NCI-H2227 (cell line): Measurements from ENCODE around the gene WIZ.
A peak's percentile ranks its signal among the peaks of the same experiment; 100 is the strongest.

Experiments used
- DNase-seq: peaks from one replicate; lab custom pipeline; 2025; ENCODE audit not compliant: unreplicated experiment; lab: John Stamatoyannopoulos, UW

The WIZ gene

DNA sequence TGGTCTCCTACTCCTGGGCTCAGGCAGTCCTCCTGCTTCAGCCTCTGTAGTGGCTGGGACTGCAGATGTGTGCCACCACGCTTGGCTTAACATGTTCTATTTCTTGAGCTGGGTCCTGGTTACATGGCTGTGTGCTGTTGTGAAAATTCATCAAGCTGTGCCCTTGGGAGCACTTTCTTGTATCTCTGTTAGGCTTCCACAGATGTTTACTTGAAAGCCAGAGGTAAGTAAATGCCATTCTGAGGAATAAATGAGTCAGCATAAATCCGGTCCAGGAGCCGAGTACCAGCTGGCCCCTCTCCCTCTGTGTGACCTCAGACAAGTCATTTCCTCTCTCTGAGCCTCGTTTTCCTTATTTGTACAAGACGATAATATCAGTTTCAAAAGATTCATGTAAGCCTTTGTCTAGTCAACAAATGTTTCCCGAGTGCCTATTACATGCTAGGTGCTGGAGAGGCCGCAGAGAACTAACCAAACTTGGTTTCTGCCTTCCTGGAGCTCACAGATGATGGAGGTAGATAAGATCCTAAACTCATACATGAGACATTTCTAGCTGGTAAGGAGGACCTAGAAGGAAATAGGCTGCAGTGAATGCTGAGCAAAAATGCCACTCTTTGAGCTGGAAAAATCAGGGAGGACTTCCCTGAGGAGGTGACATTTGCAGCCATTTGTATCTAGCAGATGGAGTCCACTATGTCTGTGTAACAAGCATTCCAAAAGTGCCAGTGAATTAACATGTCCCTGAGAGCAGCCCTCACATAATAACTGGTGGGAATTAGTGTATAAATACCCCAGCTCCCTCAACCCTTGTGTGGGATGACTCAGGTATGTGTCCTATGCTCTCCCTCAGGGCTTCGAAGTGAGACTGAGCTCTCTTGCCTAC lies 17.3 kb upstream of the WIZ start:
- DNase-seq = no peak

DNA sequence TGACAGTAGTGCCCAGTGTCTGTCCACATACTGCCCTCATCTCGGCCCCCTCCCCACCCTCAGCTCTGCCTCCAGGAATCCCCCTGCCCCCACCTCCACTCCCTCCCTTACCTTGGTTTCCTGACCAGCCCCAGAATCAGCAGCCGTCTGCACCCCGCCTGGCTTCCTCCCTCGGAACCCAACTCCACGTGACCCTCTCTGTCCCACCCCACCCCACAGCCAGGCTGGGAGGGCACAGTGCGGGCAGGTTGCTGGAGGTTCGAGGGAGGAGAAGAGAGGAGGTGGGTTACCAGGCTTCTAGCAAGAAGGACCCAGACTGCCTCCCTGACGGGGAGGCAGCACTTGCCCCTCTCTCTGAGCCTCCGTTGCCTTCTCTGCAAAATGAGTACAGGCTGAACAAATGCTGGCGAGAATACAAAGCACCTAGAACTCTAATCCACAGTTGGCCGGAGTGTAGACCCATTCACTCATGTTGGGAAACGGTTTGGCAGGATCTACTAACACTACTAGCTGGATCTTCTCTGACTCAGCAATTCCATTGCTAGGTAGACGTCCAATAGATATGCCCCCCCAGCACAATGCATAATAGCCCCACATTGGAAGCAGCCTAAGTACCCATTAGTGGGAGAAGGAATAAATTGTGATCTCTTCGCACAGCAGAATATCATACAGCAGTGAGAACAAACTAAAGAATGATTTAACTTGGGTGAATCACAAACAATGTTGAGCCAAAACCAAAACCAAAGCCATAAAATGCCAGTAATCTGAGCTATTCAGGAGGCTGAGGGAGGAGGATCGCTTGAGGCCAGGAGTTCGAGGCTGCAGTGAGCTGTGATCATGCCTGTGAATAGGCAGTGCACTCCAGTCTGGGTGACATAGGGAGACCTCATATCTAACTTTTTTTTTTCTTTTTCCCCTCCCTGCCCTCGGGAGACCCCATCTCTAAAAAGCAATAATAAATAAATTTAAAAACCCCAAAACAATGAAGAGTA lies 14.9 kb upstream of the WIZ start, which contains the start of gene RASAL3:
RASAL3 (minus strand) TSS at position 151 of the 992 bp plus-strand sequence. CDS start 186 bp downstream, outside the sequence.
- no peak for DNase-seq

DNA sequence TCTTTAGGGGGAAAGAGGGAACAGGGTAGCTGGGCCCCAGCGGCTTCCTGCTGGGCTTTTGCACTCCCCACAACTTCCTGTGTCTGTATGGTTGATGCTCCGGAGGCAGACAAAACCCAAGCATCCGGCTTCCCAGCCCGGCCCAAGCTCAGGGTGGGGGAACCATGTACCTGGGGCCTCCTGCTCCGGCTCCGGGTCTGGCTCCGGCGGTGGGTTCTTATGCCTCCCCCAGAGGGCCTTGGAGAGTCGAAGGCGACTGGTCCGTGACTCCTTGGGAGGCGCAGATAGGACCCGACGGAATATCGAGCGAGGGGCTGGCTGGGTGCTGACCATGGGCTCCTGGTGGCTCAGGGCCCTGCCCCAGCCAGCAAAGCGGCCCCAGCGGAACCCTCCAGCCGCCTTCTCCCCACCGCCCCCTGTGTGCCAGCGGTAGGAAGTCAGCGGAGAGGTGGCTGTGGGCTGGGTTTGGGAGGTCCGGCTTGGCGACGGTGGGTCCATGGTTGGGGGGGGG lies 14.2 kb upstream of the WIZ start:
- DNase-seq = no peak

DNA sequence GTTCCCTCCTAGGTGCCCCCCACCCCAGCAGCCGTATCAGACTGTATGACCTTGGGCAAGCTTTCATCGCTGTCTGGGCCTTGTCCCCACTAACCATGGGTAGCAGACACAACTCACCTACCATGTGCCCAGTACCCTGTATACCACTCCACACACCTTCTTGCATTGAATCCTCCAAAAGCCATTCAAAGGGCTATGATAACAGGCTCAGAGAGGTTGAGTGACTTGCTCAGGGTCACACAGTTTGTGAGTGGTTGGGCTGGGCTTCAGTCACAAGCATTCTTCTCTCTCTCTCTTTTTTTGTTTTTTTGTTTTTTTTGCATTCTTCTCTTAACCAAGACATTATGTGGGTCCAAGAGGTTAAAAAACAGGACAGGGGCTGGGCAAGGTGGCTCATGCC lies 11.9 kb upstream of the WIZ start:
- no peak for DNase-seq

DNA sequence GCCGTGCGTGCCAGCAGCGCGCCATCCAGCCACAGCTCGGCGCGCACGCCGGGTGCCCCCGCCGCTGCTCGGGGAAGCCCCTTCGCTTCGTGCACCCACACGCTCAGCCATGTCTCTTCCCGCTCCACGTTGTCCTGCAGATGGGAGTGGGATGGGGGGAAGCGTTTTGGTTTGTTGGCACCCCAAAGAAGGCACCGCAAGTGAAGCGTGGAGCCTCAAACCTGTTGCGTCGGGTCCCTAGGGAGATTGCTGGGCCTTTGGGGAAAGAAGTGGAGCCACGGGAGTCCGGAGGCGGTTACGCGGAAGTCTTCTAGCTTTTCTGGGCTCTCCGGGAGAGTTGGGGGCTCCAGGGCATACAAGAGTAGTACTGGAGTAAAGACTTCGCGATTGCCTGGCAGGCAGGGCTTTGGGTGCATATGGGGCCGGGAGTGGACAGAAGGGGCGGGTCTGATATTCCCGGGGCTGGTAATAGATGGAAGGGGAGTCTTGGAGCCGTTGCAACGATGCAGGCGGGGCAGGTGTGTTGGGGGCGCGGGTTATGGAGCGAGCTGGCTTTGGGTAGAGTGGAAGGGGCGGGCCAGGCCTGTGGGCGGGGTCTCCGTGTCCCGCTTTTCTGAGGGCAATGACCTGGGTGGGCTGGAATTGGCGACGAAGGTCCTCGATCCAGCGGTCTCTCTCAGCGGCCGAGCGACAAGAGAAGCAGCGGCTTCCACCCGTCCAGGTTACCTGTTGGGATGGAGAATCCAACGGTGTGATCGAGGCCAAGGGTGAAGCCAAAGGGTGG lies 8.1 kb upstream of the WIZ start:
- DNase-seq = no peak

DNA sequence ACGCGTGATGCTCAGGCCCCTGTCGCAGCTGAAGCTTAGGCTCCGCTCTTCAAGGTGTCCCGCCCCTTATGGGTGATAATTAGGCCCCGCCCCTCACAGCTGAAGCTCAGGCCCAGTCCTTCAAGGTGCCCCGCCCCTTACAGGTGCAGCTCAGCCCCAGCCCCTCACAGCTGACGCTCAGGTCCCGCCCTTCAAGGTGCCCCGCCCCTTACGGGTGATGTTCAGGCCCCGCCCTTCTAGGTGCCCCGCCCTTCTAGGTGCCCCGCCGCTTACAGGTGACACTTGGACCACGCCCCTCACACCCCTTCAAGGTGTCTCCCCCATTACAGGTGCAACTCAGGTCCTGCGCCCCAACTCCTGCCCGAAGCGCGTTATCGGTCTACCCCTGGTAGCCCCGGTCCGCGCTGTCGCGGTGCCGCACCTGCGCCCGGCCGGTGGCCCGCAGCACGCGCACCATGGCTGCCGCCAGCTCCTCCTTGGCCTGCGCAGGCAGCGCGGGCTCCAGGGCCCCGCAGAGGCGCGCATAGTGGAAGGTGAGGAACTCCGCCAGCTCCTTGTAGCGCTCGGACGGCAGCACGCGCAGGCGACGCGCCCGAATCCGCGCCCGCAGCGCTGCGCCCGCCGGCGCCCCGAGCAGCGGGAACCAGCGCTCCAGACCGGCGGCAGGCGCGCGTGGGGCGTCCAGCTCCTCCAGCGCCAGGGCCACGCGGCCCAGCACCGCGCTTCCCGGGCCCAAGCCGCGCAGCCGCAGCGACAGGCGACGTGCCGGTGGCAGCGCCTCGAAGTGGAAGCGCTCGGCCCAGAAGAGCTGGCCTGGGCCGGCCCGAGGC lies 7.3 kb upstream of the WIZ start:
- DNase-seq = peak; percentile 20

DNA sequence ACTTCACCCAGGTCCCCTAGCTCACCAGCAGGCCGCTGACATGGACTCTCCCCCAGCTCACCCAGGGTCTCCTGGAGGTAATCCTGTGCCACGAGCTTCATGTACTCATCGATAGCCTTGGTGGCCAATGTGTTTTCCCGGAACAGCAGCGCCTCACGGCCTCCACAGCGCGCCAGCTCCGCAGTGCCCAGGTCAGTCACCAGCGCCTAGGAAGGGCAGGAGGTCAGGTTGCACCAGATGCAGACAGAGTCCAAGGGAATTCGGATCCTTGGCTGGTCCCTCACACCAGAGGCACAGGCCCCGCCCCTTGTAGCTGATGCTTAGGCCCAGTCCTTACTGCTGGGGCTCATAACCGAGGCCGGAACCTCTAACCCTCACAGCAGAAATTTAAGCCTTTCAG lies 6.7 kb upstream of the WIZ start:
- no peak for DNase-seq

DNA sequence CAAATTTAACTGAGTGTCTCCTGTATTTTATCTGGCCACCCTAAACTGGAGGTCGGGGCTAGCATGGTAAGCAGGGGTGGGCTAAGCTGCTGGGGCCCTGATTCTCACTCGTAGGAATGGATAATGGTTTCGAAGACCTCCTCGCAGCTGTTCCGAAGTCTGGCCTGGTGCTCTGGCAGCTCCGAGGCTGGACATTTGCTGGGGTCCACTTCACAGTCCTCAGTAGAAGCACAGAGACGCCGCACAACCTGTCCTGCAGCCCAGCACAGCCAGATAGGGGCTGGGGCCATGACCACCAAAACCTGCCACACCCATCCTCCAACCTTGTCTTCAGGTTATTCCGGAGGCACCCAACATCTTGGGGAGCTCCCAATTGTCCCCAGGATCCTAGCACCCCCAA lies 6.2 kb upstream of the WIZ start:
- DNase-seq = no peak

DNA sequence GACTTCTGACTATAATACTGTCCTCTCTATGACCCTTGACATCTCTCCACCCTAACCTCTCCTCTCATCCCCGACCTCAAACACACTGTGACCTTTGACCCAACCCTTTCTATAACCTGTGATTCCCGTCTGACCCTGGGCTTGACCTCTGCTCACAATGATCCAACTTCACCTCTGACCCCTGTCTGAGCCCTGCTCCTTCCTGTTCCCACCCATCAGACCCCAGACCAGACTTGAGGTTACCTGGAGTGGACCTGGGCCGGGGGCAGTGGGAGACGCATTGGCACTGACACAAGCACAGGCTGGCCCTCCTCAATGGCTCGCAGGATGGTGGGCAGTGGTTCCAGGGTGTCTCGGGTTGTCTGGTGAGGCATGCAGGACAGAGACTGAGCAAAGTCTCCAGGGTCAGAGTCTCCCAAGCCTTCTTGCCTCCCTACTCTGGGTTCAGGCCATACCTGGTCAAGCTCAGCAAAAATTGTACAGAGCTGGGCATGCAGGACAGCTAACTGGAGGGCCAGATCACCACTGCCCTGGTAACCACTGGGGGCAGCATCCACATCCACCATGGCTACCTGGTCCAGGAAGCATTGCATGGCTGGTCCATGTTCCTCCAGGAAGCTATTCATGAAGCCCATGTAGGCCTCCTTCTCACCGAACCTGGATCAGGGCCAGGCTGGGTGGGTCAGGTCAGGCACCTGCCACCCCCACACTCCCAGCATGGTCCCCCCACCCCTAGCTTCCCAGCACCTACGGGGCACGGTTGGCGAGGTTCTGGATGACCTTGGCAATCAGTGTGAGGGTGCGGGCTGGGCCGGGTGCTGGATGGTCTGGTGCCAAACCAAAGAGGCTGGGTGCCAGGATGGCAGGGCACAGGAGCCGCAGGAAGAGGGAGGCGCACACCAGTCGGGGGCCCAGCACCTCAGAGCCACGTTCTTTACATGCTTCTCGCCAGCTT lies 4.4 kb upstream of the WIZ start:
- DNase-seq = no peak

DNA sequence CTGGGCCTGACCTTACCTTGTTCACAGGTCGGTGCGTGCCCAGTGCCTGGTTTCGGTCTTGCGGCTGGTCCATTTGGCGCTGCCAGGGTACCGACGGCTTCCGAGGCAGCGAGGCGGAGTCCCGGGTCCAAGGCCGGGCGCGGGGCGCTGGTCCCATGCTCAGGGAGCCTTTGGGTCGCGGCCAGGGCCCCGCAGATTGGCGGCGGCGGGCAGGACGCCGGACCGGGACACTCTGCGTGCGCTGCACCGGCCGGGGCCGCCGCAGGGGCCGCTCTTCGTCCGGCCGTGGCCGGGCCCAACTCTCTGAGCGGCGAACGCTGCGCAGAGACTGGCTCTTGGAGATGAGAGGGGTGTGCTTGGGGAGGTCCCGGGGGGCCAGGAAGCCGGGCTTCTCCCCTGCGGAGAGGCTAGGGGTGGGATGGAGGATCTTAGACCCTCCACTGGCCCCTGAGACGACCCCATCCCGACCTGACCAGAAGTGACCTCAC lies 3.4 kb upstream of the WIZ start:
- no peak for DNase-seq

DNA sequence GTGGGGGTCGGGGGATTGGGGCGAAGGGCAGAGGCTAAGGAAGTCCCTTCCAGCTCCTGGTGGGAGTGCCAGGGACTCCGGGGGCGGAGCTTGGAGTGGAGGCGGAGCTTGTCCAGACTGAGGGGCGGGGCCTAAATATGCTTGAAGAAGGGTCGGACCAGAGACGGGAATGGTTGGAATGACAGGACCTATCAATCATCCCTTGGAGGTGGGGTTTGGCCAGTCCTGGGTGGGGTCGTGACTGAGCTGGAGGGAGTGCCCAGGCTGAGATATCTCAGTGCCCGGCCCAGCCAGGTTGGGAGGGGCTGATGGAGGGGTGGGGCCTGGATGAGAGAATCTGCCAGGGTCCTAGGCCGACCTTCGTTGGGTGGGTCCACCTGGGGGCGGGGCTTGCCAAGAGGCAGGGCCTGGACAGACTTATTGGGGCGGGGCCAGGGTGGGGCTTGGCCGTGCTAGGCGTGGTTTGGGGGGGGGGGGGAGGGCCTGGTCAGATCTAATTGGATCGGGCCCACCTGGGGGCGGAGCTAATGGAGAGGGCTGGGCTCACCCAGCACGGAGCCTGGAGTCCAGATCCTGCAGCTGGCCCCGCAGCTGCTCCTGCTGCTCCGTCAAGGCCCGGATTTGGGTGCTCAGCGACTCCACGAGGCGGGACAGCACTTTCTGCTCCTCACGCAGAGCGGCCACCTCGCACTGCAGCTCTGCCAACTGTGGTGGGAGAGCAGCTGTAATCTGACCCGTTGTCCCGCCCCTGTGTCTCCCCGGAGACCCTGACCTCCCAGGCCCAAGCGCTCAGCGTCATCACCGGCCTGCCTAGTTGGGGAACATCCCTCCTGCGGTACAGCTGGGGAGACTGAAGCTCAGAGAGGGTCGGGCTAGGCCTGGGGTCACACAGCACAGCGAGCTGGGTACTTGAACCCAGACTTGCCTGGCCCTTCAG lies 2.6 kb upstream of the WIZ start:
- peak; percentile 61 for DNase-seq

DNA sequence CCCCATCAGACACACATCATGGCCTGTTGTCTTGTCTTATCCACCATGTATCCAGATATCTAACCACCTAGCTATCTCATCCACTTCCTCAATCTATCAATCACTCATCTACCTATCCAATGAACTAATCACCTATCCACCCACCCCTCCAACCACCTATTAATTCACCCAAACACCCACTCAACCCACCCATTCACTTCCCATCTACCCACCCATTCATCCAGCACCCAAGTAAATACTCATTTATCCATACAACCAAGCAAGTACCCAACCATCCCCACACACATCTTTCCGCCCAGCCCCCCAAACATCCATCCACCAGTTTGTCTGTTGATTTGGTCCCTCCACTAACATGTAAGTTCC lies 753 bp upstream of the WIZ start:
- DNase-seq = no peak

DNA sequence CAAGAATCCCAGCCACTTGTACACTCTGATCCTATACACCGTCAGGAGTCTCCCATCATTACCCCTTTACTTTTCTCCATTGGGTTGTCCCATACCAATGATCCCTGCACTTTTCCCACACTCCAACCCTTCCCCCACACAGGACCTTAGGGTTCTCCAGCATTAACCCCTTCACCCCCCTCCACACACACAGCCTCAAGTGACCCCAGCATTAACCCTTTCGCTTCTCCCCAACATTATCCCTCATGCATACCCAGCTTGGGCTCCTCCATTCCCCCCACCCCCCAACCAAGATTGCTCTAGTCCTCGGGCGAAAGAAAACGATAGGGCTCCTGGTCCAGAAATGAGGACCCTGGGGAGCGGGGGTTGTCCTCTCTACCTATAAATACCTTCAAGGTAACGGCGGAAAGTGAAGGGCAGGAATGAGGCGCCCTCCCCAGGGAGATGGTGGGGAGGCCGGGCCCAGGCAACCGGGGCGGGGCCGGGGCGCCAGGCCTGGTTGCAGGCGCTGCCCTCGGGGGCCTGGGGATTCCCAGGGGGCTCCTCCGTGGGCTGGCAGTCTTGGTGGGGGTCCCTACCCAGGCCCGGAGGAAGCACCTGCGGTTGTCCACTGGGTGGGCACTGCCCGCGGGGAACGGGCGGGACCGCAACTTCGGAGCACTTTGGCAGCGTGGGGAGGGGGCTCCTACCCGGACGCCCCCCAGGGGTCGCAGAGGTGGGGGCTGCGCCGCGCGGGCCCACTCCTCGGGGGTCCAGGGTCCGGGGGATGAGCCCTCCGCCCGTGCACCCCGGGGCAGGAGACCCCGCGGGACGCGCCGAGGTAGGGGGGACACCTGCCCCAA lies 757 bp downstream of the WIZ start:
- no peak for DNase-seq

DNA sequence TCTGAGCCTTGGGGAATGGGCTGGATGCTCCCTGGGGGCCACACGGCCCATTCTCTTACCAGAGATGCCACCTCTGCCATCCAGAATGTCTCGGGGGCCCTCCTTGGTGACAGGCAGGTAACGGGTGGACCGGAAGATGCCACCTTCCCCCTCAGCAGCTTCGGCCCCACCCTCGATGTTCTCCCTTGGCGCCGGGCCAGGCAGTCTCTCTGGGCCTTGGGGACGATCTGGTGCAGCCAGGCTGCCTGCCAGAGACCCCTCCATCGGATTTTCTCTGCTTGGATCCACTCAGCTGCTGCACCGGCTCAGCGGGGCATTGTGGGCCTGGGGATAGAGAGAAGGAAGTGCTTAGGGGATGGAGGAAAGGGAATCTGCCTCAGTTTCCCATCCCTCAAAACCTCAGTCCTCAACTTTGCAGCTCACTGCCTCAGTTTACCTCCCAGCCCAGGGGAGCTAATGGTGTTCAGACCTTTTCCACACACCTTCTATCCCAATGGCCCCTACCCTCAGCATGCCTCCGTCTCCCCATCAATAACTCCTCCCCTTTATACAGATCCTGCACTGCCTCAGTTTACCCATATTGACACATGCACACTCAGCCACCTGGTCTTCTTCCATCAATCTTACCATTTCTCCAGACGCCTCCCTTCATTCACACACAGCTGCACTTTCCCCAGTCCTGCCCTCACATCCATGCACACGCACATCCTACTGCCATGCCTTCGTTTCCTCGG lies 1.5 kb downstream of the WIZ start:
- DNase-seq = no peak

DNA sequence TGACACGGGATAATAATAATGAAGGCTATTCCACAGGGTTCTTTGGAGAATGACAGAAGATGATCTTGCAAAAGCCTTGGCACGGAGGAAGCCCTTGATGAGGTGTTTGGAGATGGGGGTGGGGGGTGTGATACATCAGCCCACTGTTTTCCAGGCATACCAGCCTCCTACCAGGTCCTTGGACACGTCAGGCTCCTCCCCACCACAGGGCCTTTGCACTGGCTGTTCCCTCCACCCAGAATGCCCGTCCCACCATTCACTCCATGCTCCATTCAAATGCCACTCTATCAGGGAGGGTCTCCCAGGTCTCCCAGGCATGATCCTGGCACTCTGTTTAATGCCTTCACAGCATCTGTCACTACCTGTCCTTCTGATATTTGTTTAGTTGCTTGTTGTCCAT lies 2.7 kb downstream of the WIZ start:
- DNase-seq = no peak

DNA sequence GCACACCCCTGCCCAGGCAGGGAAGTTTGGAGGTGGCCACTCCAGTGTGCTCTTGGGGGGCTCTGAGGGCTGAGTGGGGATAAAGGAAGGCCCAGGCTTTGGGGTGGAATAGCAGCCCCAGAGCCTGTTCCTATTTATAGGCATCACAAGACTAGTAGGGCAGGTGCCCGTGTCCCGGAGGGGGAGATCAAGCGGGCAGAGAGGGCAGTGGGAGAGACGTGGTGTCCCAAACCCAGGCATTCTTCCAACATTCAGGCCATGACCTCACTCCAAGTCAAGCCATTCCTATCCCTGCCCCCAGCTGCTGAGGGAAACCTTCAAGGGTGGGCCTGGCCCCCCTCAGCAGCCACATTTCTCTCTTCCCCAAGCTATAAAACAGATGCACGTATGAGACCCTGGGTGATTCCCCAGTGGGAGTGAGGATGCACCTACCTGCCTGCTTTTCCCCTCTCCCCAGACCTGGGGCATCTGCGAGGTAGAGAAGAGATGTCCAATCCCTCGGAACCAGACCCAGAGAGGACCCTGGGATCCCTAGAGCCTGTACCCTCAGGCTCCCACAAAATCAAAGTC lies 3.9 kb downstream of the WIZ start:
- no peak for DNase-seq
